ENCODE results near the gene RERE.

DNA sequence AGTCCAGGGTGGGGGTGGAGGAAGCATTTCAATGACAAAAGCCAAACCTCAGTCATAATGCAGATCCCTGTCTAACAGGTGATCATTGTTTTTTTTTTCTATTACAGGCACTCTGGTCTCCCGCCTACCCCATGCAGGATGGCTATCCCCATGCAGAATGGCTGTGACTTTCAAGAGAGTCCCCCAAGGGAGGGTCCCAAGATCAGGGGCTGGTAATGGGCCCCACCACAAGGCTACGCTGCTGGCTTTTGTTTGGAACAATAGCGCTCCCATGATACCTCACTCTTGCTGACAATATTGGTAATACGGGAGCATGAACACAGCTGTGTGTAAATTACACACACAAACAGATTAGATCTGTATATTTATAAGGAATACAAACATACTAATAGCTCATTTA is 380.1 kb downstream of the RERE start:
- no peak for TF ChIP-seq POLR2A (IDR thresholded peaks at IDR 0.05)
- TF ChIP-seq, protein P1, sequence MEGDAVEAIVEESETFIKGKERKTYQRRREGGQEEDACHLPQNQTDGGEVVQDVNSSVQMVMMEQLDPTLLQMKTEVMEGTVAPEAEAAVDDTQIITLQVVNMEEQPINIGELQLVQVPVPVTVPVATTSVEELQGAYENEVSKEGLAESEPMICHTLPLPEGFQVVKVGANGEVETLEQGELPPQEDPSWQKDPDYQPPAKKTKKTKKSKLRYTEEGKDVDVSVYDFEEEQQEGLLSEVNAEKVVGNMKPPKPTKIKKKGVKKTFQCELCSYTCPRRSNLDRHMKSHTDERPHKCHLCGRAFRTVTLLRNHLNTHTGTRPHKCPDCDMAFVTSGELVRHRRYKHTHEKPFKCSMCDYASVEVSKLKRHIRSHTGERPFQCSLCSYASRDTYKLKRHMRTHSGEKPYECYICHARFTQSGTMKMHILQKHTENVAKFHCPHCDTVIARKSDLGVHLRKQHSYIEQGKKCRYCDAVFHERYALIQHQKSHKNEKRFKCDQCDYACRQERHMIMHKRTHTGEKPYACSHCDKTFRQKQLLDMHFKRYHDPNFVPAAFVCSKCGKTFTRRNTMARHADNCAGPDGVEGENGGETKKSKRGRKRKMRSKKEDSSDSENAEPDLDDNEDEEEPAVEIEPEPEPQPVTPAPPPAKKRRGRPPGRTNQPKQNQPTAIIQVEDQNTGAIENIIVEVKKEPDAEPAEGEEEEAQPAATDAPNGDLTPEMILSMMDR (IDR thresholded peaks at IDR 0.05) = no peak
